GM12892 (cell line): Measurements from ENCODE around the gene C10orf67.

Experiments
- POLR2A ChIP-seq: IDR thresholded peaks from 2 replicates; pipeline ENCODE4 v1.6.1; 2011; ENCODE audit warnings: low read depth, low read length, control low read depth
- POLR2AphosphoS5 ChIP-seq: IDR thresholded peaks from 2 replicates; pipeline ENCODE4 v1.6.1; 2011; ENCODE audit warnings: low read depth, low read length, control low read depth

- TF ChIP-seq POLR2A (no peak), POLR2AphosphoS5 (no peak)
These were observed 20.2 kb downstream of the C10orf67 start for GRCh38 chr10:23324351-23324750.
